ENCODE data around the gene MIOX.

DNA sequence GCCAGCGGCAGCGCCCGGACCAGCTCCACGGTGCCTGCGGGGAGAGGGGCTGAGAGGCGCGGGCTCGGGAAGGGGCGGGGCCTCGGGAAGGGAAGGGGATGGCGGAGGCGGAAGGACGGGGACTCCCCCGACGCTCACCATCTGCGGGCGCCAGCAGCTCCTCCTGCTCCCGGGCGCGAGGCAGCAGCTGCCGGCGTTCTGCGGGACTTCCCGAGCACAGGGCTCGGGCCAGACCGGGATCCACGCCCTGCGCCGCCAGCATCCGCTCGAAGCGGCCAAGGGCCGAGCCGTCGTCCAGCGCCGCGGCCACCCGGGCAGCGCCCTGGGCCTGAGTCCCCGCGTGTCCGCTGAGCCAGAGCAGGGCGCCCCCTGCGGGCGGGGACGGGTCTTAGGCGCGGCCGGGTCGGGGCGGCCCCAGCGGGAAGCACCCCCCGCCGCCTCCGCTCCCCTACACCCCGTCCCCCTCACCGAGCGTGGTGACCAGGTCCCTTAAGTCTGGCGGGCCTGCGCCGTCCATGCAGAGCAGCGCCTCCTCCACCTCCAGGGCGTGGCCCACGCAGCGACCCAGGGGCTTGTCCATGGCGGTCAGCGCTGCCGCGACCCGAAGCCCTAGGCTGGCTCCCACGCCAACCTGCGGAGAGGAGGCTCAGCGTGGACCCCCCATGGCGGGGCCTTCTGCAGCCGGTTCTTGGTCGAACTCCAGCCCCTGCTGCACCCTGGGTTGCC, 39.6 kb downstream of the MIOX start:
- TF ChIP-seq MTA3 (IDR thresholded peaks at IDR 0.05; ENCODE audit: borderline replicate concordance) (peak; percentile 60; the same call in 1 of the 2 replicates), ZNF41 (CRISPR knock-in tag; conservative IDR thresholded peaks at IDR 0.05) (no peak), POLR3G (IDR thresholded peaks at IDR 0.05; ENCODE audit: extremely low read depth, insufficient read length, insufficient replicate concordance) (no peak), NFYB (IDR thresholded peaks at IDR 0.05; ENCODE audit: extremely low read depth, insufficient read length) (no peak), ZNF785 (CRISPR knock-in tag; IDR thresholded peaks at IDR 0.05) (no peak), CBFB (CRISPR knock-in tag; IDR thresholded peaks at IDR 0.05) (no peak), ZNF696 (CRISPR knock-in tag; conservative IDR thresholded peaks at IDR 0.05) (no peak), TEAD1 (CRISPR knock-in tag; IDR thresholded peaks at IDR 0.05) (no peak), EZH2 (IDR thresholded peaks at IDR 0.05; ENCODE audit: borderline replicate concordance, low read depth, low read length) (no peak), HDAC6 (IDR thresholded peaks at IDR 0.05; ENCODE audit: low read depth, low read length) (no peak), FOXM1 (IDR thresholded peaks at IDR 0.05; ENCODE audit: low read depth) (no peak), FOXM1 (CRISPR knock-in tag; IDR thresholded peaks at IDR 0.05; ENCODE audit: low read depth) (no peak), MAFK (IDR thresholded peaks at IDR 0.05; ENCODE audit: low read length) (no peak)
